ENCODE data around the gene FXYD6. TPM values are rescaled to one million over a fixed set of nuclear protein-coding genes. Genes with fewer than 3 reads are reported as not detected.

FXYD6 gene
- total RNA-seq, 1 donor from 2014 or later, result not detected

- TF ChIP-seq CTCF (IDR thresholded peaks at IDR 0.05), result no peak
- ATAC-seq (ENCODE audit: low read depth), result no peak
- H3K36me3 Mint-ChIP-seq (ENCODE audit: low read depth), result no peaks in the 10 kb centered on the region
- H3K4me3 Mint-ChIP-seq, result no peak overlapping the region
- no peak for DNase-seq
- H3K9me3 Mint-ChIP-seq, result peaks cover 11% of the 10 kb centered on the region
- H3K27ac Mint-ChIP-seq, result no peak overlapping the region
- H3K4me1 Mint-ChIP-seq, result peaks cover 6% of the 10 kb centered on the region
- POLR2A ChIA-PET, result no interaction called here
- intact Hi-C loops (cut with micrococcal nuclease), result no loop called here
- CTCF ChIA-PET, result no interaction called here
- peaks cover 37% of the 10 kb centered on the region for H3K27me3 Mint-ChIP-seq
Measured at GRCh38 chr11:117888139-117888566, 11.7 kb upstream of the FXYD6 start.

- Mint-ChIP-seq H3K4me3 (no peak overlapping the region), H3K27me3 (peaks cover 33% of the 10 kb centered on the region), H3K4me1 (peaks cover 6% of the 10 kb centered on the region), H3K36me3 (ENCODE audit: low read depth) (no peaks in the 10 kb centered on the region), H3K27ac (no peak overlapping the region), H3K9me3 (peaks cover 6% of the 10 kb centered on the region)
- intact Hi-C loops (cut with micrococcal nuclease), result no loop called here
- no peak for TF ChIP-seq CTCF (IDR thresholded peaks at IDR 0.05)
- ChIA-PET POLR2A (no interaction called here), CTCF (no interaction called here)
- ATAC-seq (ENCODE audit: low read depth) (peak; percentile 21), DNase-seq (no peak)
Measured at GRCh38 chr11:117887431-117888138, 11.1 kb upstream of the FXYD6 start.

- H3K27me3 Mint-ChIP-seq, result peaks cover 44% of the 10 kb centered on the region
- ATAC-seq (ENCODE audit: low read depth) (no peak), DNase-seq (no peak)
- no peak overlapping the region for H3K4me3 Mint-ChIP-seq
- peaks cover 4% of the 10 kb centered on the region for H3K9me3 Mint-ChIP-seq
- TF ChIP-seq CTCF (IDR thresholded peaks at IDR 0.05), result no peak
- intact Hi-C loops (cut with micrococcal nuclease), result no loop called here
- no peak overlapping the region for H3K27ac Mint-ChIP-seq
- ChIA-PET CTCF (interaction anchor here (0.9 kb wide), 1 partner anchor 19 kb away, joined by 4 read pairs; no protein-coding TSS in a partner anchor), POLR2A (no interaction called here)
- peaks cover 6% of the 10 kb centered on the region for H3K4me1 Mint-ChIP-seq
- H3K36me3 Mint-ChIP-seq (ENCODE audit: low read depth), result no peaks in the 10 kb centered on the region
Measured at GRCh38 chr11:117885777-117886176, 9.3 kb upstream of the FXYD6 start.

- no peaks in the 10 kb centered on the region for H3K36me3 Mint-ChIP-seq (ENCODE audit: low read depth)
- H3K9me3 Mint-ChIP-seq, result peaks cover 3% of the 10 kb centered on the region
- TF ChIP-seq CTCF (IDR thresholded peaks at IDR 0.05), result no peak
- peaks cover 49% of the 10 kb centered on the region for H3K27me3 Mint-ChIP-seq
- ChIA-PET CTCF (interaction anchor here (0.9 to 1.2 kb wide), 2 partner anchors 19 to 169 kb away, joined by 4 read pairs; no protein-coding TSS in a partner anchor), POLR2A (no interaction called here)
- no peak overlapping the region for H3K4me3 Mint-ChIP-seq
- DNase-seq (no peak), ATAC-seq (ENCODE audit: low read depth) (no peak)
- no peak overlapping the region for H3K27ac Mint-ChIP-seq
- intact Hi-C loops (cut with micrococcal nuclease), result no loop called here
- peaks cover 6% of the 10 kb centered on the region for H3K4me1 Mint-ChIP-seq
Measured at GRCh38 chr11:117884994-117885393, 8.5 kb upstream of the FXYD6 start.

GRCh38 chr11:117883063-117883462, 6.6 kb upstream of the FXYD6 start:
- POLR2A ChIA-PET, result no interaction called here
- H3K4me3 Mint-ChIP-seq, result no peak overlapping the region
- DNase-seq (no peak), ATAC-seq (ENCODE audit: low read depth) (no peak)
- H3K27me3 Mint-ChIP-seq, result peaks cover 60% of the 10 kb centered on the region
- no peak overlapping the region for H3K27ac Mint-ChIP-seq
- H3K9me3 Mint-ChIP-seq, result no peaks in the 10 kb centered on the region
- TF ChIP-seq CTCF (IDR thresholded peaks at IDR 0.05), result no peak
- H3K36me3 Mint-ChIP-seq (ENCODE audit: low read depth), result no peaks in the 10 kb centered on the region
- CTCF ChIA-PET, result no interaction called here
- H3K4me1 Mint-ChIP-seq, result peaks cover 5% of the 10 kb centered on the region
- intact Hi-C loops (cut with micrococcal nuclease), result no loop called here
